DND-41 (cell line): ENCODE data around the gene MSTO1.
"Not testable (repeated sequence)": the region's sequence is repeated elsewhere in the genome, so short reads cannot be mapped to it uniquely, and the experiment has no call there.

ENCODE experiments used
- ATAC-seq: fragments of 200-7000 bp; cut with Tn5 transposase; 3 replicates; pipeline ENCODE4 v1.9.1; 2021; ENCODE audit warnings: low read depth; ENCODE audit not compliant: insufficient read depth
- DNase-seq: peaks from one replicate; pipeline ENCODE4 v3.0.0-alpha.2; 2020
- H2AFZ ChIP-seq: 2 replicates; pipeline ENCODE4 v1.6.0; 2012; ENCODE audit warnings: low read depth, low read length
- H3K27ac ChIP-seq: 2 replicates; pipeline ENCODE4 v1.5.1; 2012; ENCODE audit warnings: low read length, inconsistent platforms
- H3K27me3 ChIP-seq: fragments of 200-600 bp; sonication (generic); 2 replicates; pipeline ENCODE4 v1.6.0; 2012; ENCODE audit warnings: low read length, mild to moderate bottlenecking, inconsistent platforms; ENCODE audit not compliant: insufficient read depth, poor library complexity
- H3K36me3 ChIP-seq: 2 replicates; pipeline ENCODE4 v1.5.1; 2012; ENCODE audit warnings: low read length, inconsistent platforms; ENCODE audit not compliant: insufficient read depth
- H3K4me1 ChIP-seq: 2 replicates; pipeline ENCODE4 v1.5.1; 2012; ENCODE audit warnings: mild to moderate bottlenecking, low read length; ENCODE audit not compliant: insufficient read depth
- H3K4me2 ChIP-seq: 2 replicates; pipeline ENCODE4 v1.6.0; 2012; ENCODE audit warnings: mild to moderate bottlenecking, moderate library complexity, low read length, inconsistent platforms; ENCODE audit not compliant: insufficient read depth
- H3K4me3 ChIP-seq, 2 experiments: fragments of 200-600 bp in 1 of 2; shearing (Covaris generic) in 1 of 2; 2 replicates each; pipeline ENCODE4 v1.5.1; 2012 to 2016; ENCODE audit warnings: inconsistent platforms in 2 of 2, low read length in 2 of 2, mild to moderate bottlenecking in 2 of 2, low read depth in 1 of 2, moderate library complexity in 1 of 2
- H3K79me2 ChIP-seq: 2 replicates; pipeline ENCODE4 v1.6.0; 2012; ENCODE audit warnings: low read length, inconsistent platforms; ENCODE audit not compliant: insufficient read depth
- H3K9ac ChIP-seq: 2 replicates; pipeline ENCODE4 v1.6.0; 2012; ENCODE audit warnings: low read depth, mild to moderate bottlenecking, inconsistent platforms, low read length, moderate library complexity
- H3K9me3 ChIP-seq: 2 replicates; pipeline ENCODE4 v1.5.1; 2012; ENCODE audit warnings: low read length, moderate library complexity, mild to moderate bottlenecking, inconsistent platforms; ENCODE audit not compliant: insufficient read depth, severe bottlenecking
- H4K20me1 ChIP-seq: 2 replicates; pipeline ENCODE4 v1.6.0; 2012; ENCODE audit warnings: low read length; ENCODE audit not compliant: insufficient read depth
- EZH2 ChIP-seq: IDR thresholded peaks from 3 replicates; pipeline ENCODE4 v1.6.1; 2012; ENCODE audit warnings: borderline replicate concordance, low read depth, mild to moderate bottlenecking, moderate library complexity, low read length, inconsistent platforms; ENCODE audit not compliant: severe bottlenecking
- TF ChIP-seq, protein P1 (sequence below): IDR thresholded peaks from 2 replicates; pipeline ENCODE4 v1.5.1; 2012; ENCODE audit warnings: borderline replicate concordance, low read length, moderate library complexity, mild to moderate bottlenecking; ENCODE audit not compliant: poor library complexity, severe bottlenecking; ENCODE audit errors: extremely low read depth

The MSTO1 gene

DNA sequence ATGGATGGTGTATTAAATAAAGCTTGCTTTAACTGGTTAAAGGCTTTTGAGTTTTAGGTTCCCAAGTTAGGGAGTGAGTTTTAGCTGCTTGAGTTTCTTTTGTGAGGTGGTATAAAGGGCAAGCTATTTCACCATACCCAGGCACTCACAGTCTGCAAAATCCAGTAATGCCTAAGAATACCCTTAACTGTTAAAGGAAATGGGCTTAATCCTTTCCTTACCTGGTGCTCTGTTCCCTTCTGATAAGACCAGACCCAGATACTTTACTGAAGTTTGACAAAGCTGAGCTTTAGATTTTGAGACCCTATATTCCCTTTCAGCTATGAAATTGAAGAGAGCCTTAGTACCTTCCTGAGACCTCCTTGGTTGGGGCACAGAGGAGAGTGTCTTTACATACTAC lies 30.3 kb downstream of the MSTO1 start:
- Histone ChIP-seq H3K4me2 (no peak overlapping the region), H2AFZ (no peak overlapping the region), H3K36me3 (no peaks in the 10 kb centered on the region), H3K4me1 (peaks cover 27% of the 10 kb centered on the region), H4K20me1 (no peaks in the 10 kb centered on the region), H3K9ac (no peak overlapping the region), H3K9me3 (peaks cover 27% of the 10 kb centered on the region), H3K27ac (no peak overlapping the region), H3K27me3 (no peaks in the 10 kb centered on the region), H3K79me2 (peaks cover 7% of the 10 kb centered on the region), H3K4me3 (no peak overlapping the region)
- TF ChIP-seq, protein P1, sequence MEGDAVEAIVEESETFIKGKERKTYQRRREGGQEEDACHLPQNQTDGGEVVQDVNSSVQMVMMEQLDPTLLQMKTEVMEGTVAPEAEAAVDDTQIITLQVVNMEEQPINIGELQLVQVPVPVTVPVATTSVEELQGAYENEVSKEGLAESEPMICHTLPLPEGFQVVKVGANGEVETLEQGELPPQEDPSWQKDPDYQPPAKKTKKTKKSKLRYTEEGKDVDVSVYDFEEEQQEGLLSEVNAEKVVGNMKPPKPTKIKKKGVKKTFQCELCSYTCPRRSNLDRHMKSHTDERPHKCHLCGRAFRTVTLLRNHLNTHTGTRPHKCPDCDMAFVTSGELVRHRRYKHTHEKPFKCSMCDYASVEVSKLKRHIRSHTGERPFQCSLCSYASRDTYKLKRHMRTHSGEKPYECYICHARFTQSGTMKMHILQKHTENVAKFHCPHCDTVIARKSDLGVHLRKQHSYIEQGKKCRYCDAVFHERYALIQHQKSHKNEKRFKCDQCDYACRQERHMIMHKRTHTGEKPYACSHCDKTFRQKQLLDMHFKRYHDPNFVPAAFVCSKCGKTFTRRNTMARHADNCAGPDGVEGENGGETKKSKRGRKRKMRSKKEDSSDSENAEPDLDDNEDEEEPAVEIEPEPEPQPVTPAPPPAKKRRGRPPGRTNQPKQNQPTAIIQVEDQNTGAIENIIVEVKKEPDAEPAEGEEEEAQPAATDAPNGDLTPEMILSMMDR = no peak
- no peak for TF ChIP-seq EZH2
- DNase-seq = no peak
- ATAC-seq = no peak

DNA sequence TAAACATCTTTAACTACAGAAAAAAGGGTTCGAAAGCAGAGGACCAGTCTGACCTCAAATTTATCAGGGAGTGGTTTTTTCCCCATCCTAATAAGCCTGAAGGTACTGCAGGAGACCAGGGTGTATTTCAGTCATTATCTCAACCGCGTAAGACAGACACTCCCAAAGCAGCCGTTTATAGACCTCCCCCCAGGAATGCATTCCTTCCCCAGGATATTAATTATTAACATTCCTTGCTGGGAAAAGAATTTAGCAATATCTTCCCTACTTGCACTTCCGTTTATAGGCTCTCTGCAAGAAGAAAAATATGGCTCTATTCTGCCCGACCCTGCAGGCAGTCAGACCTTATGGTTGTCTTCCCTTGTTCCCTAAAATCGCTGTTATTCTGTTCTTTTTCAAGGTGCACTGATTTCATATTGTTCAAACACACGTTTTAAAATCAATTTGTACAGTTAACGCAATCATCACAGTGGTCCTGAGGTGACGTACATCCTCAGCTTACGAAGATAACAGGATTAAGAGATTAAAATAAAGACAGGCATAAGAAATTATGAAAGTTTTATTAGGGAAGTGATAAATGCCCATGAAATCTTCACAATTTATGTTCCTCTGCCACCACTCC lies 32.7 kb downstream of the MSTO1 start:
- H3K79me2 ChIP-seq, H3K4me2 ChIP-seq, H4K20me1 ChIP-seq, ATAC-seq, H3K4me1 ChIP-seq, H3K4me3 ChIP-seq, H2AFZ ChIP-seq, H3K27me3 ChIP-seq, H3K9ac ChIP-seq, H3K36me3 ChIP-seq, H3K27ac ChIP-seq: not testable (repeated sequence)
- peaks cover 27% of the 10 kb centered on the region for H3K9me3 ChIP-seq
- peak; percentile 35 for DNase-seq

DNA sequence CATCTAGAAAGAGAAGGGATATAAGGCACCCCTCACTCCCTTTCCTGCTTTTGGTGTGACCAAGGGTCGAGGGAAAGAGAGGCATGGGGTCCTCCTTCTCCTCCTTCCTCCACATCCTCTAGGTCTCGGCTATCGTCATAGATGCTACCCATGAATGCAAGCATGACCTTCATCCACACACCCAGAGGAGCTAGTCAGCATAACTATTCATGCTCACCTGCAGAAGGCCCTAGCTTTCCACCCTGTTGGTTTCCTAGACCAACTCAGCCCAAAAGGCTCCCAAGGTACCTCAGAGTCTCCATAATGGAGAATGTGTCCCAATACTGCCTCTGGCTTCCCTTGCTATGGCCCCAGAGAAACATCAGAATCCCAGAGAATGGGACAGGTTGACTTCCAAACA lies 33.2 kb downstream of the MSTO1 start:
- peaks cover 27% of the 10 kb centered on the region for H3K9me3 ChIP-seq
- H3K9ac ChIP-seq = no peak overlapping the region
- no peak overlapping the region for H3K27ac ChIP-seq
- ATAC-seq (no peak), DNase-seq (no peak)
- H3K27me3 ChIP-seq = no peaks in the 10 kb centered on the region
- no peaks in the 10 kb centered on the region for H3K79me2 ChIP-seq
- H3K4me2 ChIP-seq = no peak overlapping the region
- H2AFZ ChIP-seq = no peak overlapping the region
- H3K4me1 ChIP-seq = peaks cover 4% of the 10 kb centered on the region
- TF ChIP-seq EZH2 = no peak
- TF ChIP-seq, protein P1 = no peak
- H3K36me3 ChIP-seq = no peaks in the 10 kb centered on the region
- no peaks in the 10 kb centered on the region for H4K20me1 ChIP-seq
- H3K4me3 ChIP-seq = no peak overlapping the region

DNA sequence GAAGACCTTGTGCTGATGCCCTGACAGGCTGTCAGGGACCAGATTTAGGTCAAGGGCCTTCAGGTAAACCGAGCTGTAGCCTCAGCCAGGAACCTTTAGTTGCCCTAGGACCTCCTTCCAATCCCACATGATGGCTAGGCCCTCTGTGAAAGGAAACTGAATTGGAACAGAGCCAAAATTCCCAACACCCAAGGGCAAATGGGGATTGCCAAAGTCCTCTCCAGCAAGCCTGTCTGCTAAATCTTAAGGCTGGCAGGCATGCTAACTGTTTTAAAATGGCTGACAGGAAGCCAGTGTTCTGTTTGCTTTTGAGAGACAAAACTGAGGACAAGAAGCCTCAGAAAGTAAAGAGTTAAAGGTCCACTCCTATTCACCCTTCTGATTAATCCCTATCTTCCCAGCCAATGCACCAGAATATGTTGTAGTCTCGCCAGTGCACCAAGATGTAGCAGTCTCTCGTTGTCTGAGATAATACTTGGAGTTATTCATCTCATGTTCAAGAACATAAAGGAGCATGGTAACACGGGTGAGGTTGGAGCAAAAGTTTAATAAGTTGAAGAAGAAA lies 35.1 kb downstream of the MSTO1 start:
- Histone ChIP-seq H3K9me3 (peaks cover 27% of the 10 kb centered on the region), H3K4me1 (no peaks in the 10 kb centered on the region), H4K20me1 (no peaks in the 10 kb centered on the region), H3K36me3 (no peaks in the 10 kb centered on the region), H3K4me2 (no peak overlapping the region), H3K27me3 (no peaks in the 10 kb centered on the region), H3K9ac (no peak overlapping the region), H3K27ac (no peak overlapping the region), H3K4me3 (no peak overlapping the region), H2AFZ (peak overlapping the region; percentile 9), H3K79me2 (no peaks in the 10 kb centered on the region)
- no peak for ATAC-seq
- no peak for TF ChIP-seq EZH2
- TF ChIP-seq, protein P1 = no peak
- no peak for DNase-seq
